Measurements from ENCODE around the gene MAP1A.

MAP1A gene

GRCh38 chr15:43518197-43518761 is 871 bp downstream of the MAP1A start:
- Histone ChIP-seq H3K27me3 (peaks cover 53% of the 10 kb centered on the region), H3K4me1 (ENCODE audit: control insufficient read depth in 1 of 2, insufficient read depth in 1 of 2, low read depth in 1 of 2, low read length in 1 of 2) (peaks cover 6% of the 10 kb centered on the region in 2 experiments), H3K4me3 (ENCODE audit: low read depth in 1 of 2, low read length in 1 of 2) (peak overlapping the region; percentile 5 to 20), H3K36me3 (no peaks in the 10 kb centered on the region), H3K9me3 (no peaks in the 10 kb centered on the region), H3K27ac (no peak overlapping the region)
- TF ChIP-seq, protein P1, sequence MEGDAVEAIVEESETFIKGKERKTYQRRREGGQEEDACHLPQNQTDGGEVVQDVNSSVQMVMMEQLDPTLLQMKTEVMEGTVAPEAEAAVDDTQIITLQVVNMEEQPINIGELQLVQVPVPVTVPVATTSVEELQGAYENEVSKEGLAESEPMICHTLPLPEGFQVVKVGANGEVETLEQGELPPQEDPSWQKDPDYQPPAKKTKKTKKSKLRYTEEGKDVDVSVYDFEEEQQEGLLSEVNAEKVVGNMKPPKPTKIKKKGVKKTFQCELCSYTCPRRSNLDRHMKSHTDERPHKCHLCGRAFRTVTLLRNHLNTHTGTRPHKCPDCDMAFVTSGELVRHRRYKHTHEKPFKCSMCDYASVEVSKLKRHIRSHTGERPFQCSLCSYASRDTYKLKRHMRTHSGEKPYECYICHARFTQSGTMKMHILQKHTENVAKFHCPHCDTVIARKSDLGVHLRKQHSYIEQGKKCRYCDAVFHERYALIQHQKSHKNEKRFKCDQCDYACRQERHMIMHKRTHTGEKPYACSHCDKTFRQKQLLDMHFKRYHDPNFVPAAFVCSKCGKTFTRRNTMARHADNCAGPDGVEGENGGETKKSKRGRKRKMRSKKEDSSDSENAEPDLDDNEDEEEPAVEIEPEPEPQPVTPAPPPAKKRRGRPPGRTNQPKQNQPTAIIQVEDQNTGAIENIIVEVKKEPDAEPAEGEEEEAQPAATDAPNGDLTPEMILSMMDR (IDR thresholded peaks at IDR 0.05): no peak

DNA sequence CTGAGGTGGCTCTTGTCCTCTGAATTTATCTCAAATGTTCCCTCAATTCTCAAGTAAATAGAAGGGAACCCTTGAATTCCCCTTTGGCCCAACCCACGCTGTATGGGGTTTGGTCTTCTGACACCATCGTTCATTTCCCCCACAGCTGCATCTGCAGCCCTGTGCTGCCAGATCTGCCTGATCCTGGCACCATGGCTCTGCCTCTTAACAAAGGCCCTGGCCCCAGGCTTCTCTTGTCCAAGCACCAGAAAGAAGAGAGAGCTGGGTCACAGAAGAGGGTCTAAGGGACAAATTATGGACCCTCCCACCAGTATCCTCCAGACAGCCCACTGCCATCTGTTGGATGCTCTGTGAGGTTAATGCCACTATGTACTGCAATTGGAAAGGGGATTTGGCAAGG is 1.8 kb downstream of the MAP1A start:
- peaks cover 53% of the 10 kb centered on the region for H3K27me3 ChIP-seq
- H3K4me1 ChIP-seq (ENCODE audit: control insufficient read depth in 1 of 2, insufficient read depth in 1 of 2, low read depth in 1 of 2, low read length in 1 of 2): peaks cover 6% of the 10 kb centered on the region in 2 experiments
- no peaks in the 10 kb centered on the region for H3K9me3 ChIP-seq
- TF ChIP-seq, protein P1 (IDR thresholded peaks at IDR 0.05): no peak
- no peak overlapping the region for H3K4me3 ChIP-seq (ENCODE audit: low read depth in 1 of 2, low read length in 1 of 2)
- H3K27ac ChIP-seq: no peak overlapping the region
- H3K36me3 ChIP-seq: no peaks in the 10 kb centered on the region

DNA sequence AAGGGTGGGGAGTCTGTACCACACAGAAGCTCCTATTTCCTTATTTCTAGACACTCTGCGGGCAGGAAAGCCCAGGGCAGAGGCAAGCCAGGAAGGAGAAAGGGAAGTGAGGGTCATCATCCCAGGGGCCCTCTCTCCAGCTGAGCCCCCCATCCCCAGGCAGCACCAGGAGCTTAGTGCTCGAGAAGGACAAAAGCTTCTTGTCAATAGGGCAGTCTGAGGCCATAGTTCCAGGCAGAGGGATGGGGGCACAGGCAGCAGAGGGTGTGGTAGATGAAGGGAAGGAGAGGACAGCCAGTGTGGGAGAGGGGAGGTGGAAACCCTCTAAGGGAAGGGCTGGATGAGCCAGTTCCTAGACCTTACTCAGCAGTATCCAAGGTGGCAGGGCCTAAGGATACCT is 2.7 kb downstream of the MAP1A start:
- Histone ChIP-seq H3K27me3 (peaks cover 49% of the 10 kb centered on the region), H3K9me3 (no peaks in the 10 kb centered on the region), H3K36me3 (no peaks in the 10 kb centered on the region), H3K4me1 (ENCODE audit: control insufficient read depth in 1 of 2, insufficient read depth in 1 of 2, low read depth in 1 of 2, low read length in 1 of 2) (peaks cover 6% of the 10 kb centered on the region in 2 experiments), H3K4me3 (ENCODE audit: low read depth in 1 of 2, low read length in 1 of 2) (no peak overlapping the region), H3K27ac (no peak overlapping the region)
- TF ChIP-seq, protein P1 (IDR thresholded peaks at IDR 0.05): no peak

GRCh38 chr15:43521419-43521818 is 4.0 kb downstream of the MAP1A start:
- no peaks in the 10 kb centered on the region for H3K36me3 ChIP-seq
- H3K9me3 ChIP-seq: no peaks in the 10 kb centered on the region
- H3K4me3 ChIP-seq (ENCODE audit: low read depth in 1 of 2, low read length in 1 of 2): no peak overlapping the region
- peaks cover 6% of the 10 kb centered on the region in 2 experiments for H3K4me1 ChIP-seq (ENCODE audit: control insufficient read depth in 1 of 2, insufficient read depth in 1 of 2, low read depth in 1 of 2, low read length in 1 of 2)
- no peak overlapping the region for H3K27ac ChIP-seq
- TF ChIP-seq, protein P1 (IDR thresholded peaks at IDR 0.05): no peak
- peaks cover 36% of the 10 kb centered on the region for H3K27me3 ChIP-seq

DNA sequence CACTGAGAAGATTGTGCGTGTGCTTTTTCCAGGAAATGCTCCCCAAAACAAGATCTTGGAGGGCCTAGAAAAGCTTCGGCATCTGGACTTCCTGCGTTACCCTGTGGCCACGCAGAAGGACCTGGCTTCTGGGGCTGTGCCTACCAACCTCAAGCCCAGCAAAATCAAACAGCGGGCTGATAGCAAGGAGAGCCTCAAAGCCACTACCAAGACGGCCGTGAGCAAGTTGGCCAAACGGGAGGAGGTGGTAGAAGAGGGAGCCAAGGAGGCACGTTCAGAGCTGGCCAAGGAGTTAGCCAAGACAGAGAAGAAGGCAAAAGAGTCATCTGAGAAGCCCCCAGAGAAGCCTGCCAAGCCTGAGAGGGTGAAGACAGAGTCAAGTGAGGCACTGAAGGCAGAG is 4.8 kb downstream of the MAP1A start:
- no peak overlapping the region for H3K27ac ChIP-seq
- H3K4me1 ChIP-seq (ENCODE audit: control insufficient read depth in 1 of 2, insufficient read depth in 1 of 2, low read depth in 1 of 2, low read length in 1 of 2): peaks cover 6% of the 10 kb centered on the region in 2 experiments
- no peaks in the 10 kb centered on the region for H3K36me3 ChIP-seq
- peaks cover 28% of the 10 kb centered on the region for H3K27me3 ChIP-seq
- TF ChIP-seq, protein P1 (IDR thresholded peaks at IDR 0.05): no peak
- no peak overlapping the region for H3K4me3 ChIP-seq (ENCODE audit: low read depth in 1 of 2, low read length in 1 of 2)
- H3K9me3 ChIP-seq: no peaks in the 10 kb centered on the region
